OCI-M1 (cell line): Measurements from ENCODE around the gene COQ8A.

Experiments used
- DNase-seq: peaks from one replicate; lab custom pipeline; 2025; lab: John Stamatoyannopoulos, UW

COQ8A gene

GRCh38 chr1:226974544-226975258 is 34.6 kb downstream of the COQ8A start:
- no peak for DNase-seq

DNA sequence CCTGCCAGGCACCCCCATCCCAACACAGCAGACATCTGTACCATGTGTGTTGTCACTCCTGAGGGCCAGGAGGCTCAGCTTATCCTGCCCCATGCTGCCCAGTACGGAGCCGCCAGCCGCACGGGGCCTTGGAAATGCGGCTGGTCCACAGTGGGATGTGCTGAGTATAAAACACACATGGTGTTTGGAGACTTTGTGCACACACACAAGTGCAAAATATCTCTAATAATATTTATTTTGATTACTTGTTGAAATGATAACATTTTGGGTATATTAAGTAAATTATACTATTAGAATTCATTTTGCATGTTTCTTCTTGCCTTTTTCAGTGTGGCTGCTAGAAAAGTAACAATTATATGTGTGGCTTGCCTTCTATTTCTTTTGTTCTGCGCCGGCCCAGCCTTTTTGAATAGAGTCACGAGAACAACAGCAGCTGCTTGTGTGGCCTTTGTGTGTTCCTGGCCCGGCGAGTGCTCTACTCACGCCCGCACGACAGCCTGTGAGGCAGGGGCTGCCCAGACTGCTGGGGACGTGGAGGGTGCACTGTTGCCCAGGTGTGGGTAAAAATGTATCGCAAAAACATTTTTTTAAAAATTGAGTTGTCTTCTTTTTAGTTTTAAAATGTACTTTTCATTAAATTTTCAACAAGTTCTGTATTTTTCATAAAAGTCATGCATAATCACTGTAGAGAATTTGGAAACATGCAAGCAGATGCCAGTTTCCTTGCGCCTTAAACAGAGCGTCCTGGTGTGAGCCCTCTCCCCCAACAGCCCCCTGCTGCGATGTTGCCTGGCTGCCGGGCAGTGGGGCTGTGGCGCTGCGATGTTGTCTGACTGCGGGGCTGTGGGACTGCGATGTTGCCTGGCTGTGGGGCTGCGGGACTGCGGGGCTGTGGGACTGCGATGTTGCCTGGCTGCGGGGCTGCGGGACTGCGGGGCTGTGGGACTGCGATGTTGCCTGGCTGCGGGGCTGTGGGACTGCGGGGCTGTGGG is 35.5 kb downstream of the COQ8A start:
- no peak for DNase-seq

DNA sequence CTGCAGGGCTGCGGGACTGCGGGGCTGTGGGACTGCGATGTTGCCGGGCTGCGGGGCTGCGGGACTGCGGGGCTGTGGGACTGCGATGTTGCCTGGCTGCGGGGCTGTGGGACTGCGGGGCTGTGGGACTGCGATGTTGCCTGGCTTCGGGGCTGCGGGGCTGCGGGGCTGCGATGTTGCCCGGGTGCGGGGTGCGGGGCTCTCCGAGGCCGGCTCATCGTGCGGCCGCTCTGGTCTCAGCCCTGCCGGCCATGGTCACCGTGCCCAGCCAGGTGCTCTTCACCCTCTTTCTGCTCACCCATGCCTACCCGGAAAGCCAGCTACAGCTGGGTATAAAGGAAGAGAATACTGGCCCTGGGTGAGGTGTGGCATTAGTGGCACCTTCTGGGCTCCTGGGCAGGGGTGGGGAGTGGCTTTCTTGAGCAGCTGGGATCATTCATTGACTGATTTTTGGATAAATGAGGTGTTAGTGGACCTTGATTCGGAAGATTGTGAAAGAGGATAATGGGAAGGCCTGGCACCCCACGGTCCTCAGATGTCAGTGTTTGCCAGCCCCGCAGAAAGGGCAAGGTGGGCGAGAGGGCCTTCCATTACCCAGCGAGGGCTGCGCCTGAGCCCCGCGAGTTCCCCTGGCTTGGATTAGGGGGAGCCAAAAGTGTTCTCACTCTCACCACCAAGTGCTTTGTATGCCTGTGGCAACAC is 36.3 kb downstream of the COQ8A start:
- no peak for DNase-seq

DNA sequence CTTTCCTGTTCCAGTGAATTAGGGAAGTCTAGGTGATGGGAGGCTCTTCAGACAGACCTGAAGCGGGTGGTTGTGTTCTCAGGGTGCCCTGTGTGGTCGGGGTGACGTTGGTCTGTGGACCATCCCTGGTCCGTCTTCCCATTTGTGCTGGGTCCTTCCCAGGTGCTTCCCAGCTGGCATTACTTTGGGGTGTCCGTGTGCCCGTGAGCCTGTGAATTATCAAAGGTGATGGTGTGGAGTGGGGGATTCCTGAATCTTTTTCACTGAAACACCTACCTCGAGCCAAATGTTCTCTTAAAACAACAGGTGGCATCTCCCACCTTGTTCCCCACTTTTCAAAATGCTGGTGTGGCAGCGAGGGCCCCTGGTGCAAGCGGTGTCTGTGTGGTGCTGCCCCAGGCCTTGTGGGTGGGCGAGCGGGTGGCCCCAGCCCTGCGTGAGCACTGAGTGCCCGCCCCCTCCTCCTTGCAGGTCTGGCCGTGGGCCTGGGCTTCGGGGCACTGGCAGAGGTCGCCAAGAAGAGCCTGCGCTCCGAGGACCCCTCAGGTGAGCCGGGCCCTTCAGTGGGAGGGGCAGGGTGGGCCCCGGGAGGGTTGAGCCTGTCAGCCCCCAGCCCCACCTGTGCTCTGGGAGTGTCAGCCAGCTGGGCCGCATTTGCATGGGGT is 37.0 kb downstream of the COQ8A start:
- no peak for DNase-seq

DNA sequence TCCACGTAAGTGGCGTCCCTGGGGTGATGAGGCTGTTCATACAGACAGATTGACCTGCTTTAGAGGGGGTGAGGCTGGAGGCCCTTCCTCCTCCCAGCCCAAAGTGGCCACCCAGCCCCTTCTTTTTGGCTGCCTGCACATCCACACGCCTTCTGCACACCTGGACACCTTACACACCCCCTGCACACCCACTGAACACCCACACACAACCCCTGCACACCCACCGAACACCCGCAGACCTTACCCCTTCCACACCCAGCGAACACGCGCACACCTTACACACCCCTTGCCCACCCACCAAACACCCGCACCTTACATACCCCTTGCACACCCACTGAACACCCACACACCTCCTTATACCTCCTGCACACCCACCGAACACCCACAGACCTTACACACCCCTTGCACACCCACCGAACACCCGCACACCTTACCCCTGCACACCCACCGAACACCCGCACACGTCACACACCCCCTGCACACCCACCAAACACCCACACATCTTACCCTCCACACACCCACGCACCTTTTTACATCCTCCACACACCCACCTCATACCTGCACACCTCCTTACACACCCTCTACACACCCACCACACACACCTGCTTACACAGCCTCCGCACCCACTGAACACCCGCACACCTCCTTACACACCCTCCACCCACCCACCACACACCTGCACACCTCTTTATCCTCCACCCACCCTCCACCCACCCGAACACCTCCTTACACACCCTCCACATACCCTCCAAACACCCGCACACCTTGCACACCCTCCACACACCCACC is 37.7 kb downstream of the COQ8A start:
- DNase-seq: no peak

DNA sequence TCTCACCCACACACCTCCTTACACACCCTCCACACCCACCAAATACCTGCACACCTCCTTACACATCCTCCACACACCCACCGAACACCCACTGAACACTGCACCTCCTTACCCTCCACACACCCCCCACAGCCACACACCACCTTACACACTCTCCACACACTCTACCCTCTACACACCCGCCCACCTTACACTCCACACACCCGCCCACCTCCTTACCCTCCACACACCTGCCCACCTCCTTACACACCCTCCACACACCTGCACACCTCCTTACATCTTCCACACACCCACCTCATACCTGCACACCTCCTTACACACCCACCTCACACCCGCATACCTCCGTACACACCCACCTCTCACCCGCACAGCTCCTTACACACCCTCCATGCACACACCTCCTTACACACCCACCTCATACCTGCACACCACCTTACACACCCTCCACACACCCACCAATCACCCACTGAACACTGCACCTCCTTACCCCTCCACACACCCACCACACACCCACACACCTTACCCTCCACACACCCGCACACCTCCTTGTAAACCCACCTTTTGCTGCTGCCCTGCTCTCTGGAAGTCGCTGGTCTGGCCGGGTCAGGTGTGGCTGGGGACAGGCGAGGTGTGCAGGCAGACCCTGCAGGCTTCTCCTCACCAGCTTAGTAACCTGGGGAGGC is 38.5 kb downstream of the COQ8A start:
- DNase-seq: no peak

DNA sequence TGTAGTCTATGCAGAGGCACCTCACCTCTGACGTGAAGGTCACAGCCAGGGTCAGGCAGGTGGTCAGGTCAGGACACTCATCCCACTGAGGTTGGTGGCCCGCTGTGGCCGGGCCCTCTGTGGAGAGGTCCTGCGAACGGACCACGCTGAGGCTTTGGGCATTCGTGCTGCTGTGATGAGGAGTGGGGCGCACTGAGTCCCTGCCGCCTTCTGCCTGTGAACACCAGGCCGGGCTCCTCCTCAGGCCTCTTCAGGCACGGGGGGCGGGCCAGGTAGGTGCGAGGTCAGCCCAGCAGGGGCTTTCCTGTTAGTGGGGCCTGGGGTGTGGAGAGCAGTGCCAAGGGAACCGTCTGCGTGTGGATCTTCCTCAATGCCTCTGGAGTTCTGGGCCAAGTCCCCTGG is 39.0 kb downstream of the COQ8A start:
- DNase-seq: no peak

DNA sequence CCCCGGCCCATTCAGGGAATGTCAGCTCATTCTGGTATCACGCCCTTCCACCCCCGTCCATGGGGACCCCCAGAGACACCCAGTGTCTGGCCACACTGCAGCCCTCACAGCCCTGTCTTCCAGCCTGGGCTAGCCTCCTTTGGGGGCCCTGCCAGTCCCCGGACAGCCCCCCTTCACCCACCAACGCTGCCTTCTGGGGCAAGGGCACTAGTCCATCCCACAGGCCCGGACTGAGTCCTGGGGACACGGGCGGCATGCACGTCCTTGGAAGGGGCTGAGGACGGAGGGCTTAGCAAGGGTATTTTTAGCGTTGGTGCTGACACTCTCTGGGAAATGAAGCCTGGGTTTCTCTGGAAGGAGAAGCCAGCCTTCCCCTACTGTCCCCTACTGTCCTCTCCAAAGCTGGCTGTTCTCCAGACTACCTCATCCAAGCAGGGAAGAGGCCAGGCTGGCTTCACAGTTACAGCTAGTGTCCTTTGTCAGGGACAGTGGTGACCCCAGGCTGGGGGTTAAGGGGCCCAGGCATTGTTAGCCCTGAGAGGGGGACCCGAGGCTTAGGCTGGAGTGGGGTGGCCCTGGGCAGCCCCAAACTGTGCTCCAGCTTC is 39.5 kb downstream of the COQ8A start:
- no peak for DNase-seq

DNA sequence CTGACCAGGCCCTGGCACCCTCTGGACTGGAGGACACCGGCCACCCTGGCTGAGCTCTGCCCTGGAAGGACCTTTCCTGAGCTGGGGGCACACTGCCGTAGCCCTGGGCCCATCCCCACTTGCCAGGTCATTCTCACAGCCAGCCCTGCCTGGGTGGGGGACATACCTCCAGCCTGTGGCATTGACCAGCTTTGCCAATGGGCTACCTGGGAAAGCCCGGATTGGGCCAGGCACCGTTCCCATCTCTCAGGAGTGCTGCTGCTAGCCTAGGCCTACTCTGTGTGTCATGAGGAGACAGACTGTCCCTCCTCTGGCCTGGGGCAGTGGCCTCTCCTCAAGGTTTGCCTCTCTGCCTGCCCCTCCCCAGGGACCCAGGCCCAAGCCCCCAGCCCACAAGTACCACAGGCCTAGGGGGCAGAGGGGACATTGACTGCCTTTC is 40.0 kb downstream of the COQ8A start:
- DNase-seq: no peak

DNA sequence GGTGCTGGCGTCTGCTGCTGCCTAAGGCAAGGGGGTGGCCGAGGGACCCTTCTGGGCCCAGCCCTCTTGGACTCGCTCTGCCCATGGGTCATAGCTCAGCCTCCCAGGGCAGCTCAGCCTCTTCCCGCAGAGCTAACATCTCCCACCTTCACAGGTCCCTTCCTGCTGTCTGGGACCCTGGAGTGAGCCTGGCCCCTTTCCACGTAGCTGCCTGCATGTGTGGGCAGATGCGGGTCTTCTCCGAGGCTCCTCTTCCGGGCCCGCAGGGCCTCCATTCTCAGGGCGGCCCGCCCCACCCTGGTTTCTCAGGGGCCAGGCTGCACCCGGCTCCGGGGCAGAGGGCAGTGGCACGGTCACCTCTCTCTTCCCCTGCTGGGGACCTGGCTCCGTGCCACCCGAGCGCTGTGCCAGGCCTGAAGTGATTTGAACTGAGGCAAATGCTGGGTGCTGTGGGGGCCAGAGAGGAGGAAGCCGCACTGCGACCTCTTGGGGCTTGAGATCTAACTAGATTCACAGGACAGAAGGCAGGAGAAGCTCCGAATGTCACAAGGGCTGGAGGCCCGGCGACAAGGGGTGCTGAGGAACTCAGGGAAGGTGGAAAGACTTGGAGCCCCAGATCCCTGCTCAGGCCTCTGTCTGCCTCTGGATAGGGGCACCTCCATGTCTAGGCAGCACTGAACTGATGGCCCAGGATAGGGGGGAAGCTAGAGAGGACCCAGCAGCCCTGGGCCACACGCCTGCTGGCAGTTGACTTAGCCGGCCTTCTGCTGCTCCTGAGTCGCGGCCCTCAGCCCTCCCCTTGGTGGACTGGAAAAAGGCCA is 40.7 kb downstream of the COQ8A start:
- no peak for DNase-seq

- no peak for DNase-seq
Measured at GRCh38 chr1:226981386-226981817, 41.3 kb downstream of the COQ8A start.

GRCh38 chr1:226981838-226982237 is 41.7 kb downstream of the COQ8A start:
- DNase-seq: no peak

DNA sequence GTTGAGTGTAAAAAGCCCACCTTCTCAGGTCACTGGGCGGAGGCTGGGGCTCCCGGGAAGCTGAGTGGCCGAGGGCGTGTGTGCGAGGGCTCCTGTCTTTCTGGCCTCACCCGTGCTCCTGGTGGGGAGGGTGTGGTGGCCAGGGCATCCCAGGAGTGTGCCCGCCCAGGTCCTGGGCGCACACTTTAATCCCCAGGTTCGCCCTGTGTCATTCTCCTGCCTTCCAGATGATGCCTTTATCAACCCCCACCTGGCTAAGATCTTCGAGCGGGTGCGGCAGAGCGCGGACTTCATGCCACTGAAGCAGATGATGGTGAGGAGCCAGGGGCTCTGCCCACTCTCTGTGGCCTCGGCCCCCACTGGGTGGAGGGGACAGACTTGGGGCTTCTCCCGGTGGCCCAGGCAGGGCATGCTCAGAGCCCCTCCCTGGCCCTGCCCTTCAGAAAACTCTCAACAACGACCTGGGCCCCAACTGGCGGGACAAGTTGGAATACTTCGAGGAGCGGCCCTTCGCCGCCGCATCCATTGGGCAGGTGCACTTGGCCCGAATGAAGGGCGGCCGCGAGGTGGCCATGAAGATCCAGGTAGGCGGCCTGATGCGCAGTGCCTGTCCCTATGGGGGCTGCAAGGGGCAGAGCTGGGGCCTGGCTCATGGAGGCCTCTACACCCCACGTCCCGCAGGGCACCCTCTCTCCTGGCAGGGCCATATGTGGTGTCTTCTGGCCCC is 42.5 kb downstream of the COQ8A start:
- no peak for DNase-seq

DNA sequence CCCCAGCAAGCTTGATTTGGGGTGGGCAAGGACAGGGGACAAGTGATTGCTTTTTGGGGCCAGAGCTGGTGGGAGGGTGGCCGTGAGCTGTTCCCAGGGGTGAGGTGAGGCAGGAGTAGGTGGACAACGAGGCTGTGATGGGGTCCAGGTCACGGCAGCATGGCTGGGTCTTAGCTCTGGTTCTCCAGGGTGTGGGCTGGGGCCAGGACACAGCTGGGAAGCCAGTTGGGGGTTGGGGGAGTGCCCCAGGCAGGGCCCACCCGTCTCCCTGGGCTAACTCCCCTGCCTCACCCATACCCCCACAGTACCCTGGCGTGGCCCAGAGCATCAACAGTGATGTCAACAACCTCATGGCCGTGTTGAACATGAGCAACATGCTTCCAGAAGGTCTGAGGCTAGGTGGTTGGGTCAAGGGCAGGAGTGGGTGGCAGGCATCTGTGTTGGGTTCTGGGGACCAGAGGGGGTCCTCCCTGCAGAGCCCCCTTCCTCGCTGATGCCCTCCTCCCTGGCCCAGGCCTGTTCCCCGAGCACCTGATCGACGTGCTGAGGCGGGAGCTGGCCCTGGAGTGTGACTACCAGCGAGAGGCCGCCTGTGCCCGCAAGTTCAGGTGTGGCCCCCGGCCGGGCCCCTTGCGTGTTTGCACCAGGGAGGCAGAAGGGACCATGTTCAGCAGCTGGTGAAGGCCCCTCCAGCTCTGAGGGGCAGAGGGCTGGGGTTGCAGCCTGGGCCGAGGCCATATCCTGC is 43.3 kb downstream of the COQ8A start:
- no peak for DNase-seq

DNA sequence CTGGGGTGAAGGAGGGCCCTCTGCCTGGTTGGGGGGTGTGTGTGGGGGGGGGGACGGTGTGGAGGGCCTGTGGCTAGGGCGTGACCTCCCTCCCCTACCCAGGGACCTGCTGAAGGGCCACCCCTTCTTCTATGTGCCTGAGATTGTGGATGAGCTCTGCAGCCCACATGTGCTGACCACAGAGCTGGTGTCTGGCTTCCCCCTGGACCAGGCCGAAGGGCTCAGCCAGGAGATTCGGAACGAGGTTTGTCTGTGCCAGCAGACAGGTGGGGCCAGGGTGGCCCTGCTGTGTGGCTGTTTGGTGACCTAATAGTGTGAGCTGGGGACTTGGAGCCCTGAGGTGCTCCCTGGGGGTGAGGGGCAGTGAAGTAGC is 43.9 kb downstream of the COQ8A start:
- no peak for DNase-seq

DNA sequence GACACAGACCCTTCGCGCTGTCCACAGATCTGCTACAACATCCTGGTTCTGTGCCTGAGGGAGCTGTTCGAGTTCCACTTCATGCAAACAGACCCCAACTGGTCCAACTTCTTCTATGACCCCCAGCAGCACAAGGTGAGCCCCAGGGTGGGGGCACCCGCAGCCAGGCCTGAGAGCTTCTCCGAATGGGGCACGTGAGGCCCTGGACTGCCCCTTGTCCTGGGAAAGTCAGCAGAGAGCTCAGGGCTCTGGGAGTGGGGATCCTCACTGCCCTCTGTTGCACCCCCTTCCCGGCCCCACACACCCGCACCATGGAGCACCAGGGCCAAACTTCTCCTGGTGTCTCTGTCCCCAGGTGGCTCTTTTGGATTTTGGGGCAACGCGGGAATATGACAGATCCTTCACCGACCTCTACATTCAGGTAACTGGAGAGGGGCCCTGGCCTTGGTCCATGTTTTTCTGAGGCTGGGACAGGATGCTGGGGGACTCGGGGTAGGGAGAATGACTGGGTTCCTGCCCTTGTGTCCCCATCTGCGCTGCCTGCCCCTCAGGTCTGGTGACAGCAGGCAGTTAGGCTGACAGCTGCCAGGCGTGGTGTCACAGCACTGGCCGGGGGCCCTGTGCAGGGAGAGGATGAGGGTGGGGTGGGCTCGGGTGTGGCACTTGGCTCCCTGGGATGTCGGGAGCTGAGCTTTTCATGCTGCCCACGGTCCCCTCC is 44.6 kb downstream of the COQ8A start:
- DNase-seq: no peak

DNA sequence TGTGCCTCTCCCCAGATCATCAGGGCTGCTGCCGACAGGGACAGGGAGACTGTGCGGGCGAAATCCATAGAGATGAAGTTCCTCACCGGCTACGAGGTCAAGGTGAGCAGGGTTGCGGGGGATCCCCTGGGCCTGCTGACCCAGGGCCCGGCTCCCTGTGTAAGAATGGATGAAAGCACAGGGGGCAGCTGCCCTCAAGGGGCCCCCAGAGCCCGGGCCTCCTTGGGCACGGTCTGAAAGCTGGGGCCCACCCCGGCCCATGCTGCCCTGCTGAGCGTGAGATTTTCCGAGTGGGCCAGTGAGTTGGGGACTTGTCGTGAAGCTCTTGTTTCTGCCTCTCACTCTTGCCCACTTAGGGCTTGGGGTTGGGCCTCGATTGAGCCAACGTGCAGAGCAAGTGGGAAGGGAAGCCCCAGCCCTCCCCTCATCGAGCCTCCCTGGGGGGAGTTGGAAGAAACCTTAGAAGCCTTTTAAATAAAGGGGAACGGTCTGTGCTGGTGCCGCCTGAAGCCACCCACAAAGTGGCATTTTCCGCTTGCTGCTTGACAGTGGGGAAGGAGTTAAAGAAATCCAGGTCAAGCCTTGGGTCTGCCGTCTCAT is 45.2 kb downstream of the COQ8A start:
- no peak for DNase-seq
